Lower leg skin (tissue), 4 donors: Measurements from ENCODE around the gene ZBTB16. TPM values are rescaled to one million over a fixed set of nuclear protein-coding genes. Genes with fewer than 3 reads are reported as not detected.
A peak's percentile ranks its signal among the peaks of the same experiment; 100 is the strongest.

Experiments
- DNase-seq, 2 donors: peaks; one replicate each; pipeline ENCODE4 v3.0.0-alpha.2; 2019; ENCODE audit warnings: low spot score in 2 of 2
- H3K4me3 ChIP-seq: fragments of 200-600 bp; sonication (generic); 2 replicates; pipeline ENCODE4 v1.5.1; 2017; ENCODE audit warnings: mild to moderate bottlenecking, low read depth; ENCODE audit not compliant: poor library complexity, severe bottlenecking
- CTCF ChIP-seq, 3 donors: fragments of 450-650 bp; IDR thresholded peaks; one replicate each; pipeline ENCODE4 v1.5.1; 2016; ENCODE audit warnings: antibody characterized with exemption in 3 of 3, mild to moderate bottlenecking in 3 of 3, moderate library complexity in 2 of 3
- POLR2A ChIP-seq, 2 donors: fragments of 450-650 bp; IDR thresholded peaks; one replicate each; pipeline ENCODE4 v1.6.1; 2016 to 2017; ENCODE audit warnings: antibody characterized with exemption in 2 of 2, mild to moderate bottlenecking in 1 of 2, moderate library complexity in 1 of 2
- WGBS, 2 donors: methylation state at CpG; one replicate each; pipeline ENCODE4 v1.1.5; 2018; 5-methylcytosine and 5-hydroxymethylcytosine counted together
- intact Hi-C: fragments of 100-400 bp; cut with DNase I; formaldehyde crosslinking; loops from one replicate; pipeline ENCODE4 v1.15.0; 2023; ENCODE audit warnings: low total_unique reads
- total RNA-seq, 4 donors: library from RNA; depleted of rRNA; stranded (reverse); fragments of >200 nt; gene quantifications; one replicate each; pipeline ENCODE4 v1.1.0, GENCODE V29; 2016

ZBTB16 gene
- total RNA-seq, 4 donors from 2014 or later: 167 to 369 (median 233) TPM

- intact Hi-C loops: no loop called here
- TF ChIP-seq POLR2A (IDR thresholded peaks at IDR 0.05) (no peak), CTCF (IDR thresholded peaks at IDR 0.05) (no peak)
- 94 to 96% methylated on average over 3 of the region's 3 CpGs for WGBS, 2 donors
- no peak overlapping the region for H3K4me3 ChIP-seq
- DNase-seq: no peak
Measured at GRCh38 chr11:114152162-114152561, 92.7 kb downstream of the ZBTB16 start.

DNA sequence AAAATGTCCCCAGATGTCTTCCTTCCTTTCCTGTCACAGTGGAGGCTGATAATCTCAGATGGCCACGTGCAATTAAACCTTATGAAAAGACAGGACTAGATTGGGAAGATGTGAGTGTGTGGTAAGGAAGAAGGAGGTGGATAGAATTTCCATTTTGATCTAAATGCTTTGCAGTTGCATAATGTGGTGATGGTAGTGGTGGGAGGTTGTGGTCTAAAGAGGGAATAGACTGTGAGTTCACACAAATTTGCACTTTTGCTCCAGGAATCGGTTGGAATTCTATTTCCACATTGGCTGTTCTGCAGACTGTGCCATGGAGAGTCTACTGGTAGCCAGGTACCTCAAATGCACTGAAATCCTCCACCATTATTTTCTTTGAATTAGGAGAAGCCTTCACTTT lies 93.3 kb downstream of the ZBTB16 start:
- H3K4me3 ChIP-seq: no peak overlapping the region
- DNase-seq: no peak
- 57 to 83% methylated on average over 2 of the region's 2 CpGs for WGBS, 2 donors
- no peak for TF ChIP-seq CTCF (IDR thresholded peaks at IDR 0.05)
- intact Hi-C loops: no loop called here

GRCh38 chr11:114153224-114153623 lies 93.7 kb downstream of the ZBTB16 start:
- TF ChIP-seq CTCF (IDR thresholded peaks at IDR 0.05): no peak
- no peak for TF ChIP-seq POLR2A (IDR thresholded peaks at IDR 0.05)
- intact Hi-C loops: no loop called here
- H3K4me3 ChIP-seq: no peak overlapping the region
- no peak for DNase-seq
- 91% methylated on average over 4 of the region's 4 CpGs for WGBS, 2 donors

- intact Hi-C loops: no loop called here
- no peak for TF ChIP-seq POLR2A (IDR thresholded peaks at IDR 0.05)
- TF ChIP-seq CTCF (IDR thresholded peaks at IDR 0.05): no peak
- 45 to 49% methylated on average over 5 of the region's 5 CpGs for WGBS, 2 donors
- DNase-seq: peak in 1 of 2 donors; percentile 89
- no peak overlapping the region for H3K4me3 ChIP-seq
Measured at GRCh38 chr11:114154271-114155047, 94.9 kb downstream of the ZBTB16 start.

DNA sequence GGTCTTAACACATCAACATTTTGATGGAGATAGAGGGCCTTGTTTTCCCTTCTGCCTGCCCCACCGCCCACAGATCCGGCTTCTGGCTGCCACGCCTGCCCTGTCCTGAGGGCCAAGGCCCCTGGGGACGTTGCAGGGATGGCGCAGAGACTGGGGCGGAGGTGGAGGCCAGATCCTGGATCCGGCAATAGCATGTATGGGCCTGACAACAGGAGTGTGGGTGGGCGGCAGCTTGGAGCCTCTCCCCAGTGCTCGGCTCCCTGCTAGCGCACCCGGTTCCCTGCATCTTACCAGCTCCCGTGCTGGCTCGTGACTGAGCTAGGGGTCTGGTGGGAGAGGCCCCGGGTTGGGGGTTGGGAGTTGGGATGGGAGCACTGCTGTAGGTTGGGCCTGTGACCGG lies 95.6 kb downstream of the ZBTB16 start:
- WGBS, 2 donors: 47 to 63% methylated on average over 7 to 15 of the region's 15 CpGs
- DNase-seq: peak in 1 of 2 donors; percentile 47
- intact Hi-C loops: no loop called here
- H3K4me3 ChIP-seq: no peak overlapping the region
- no peak for TF ChIP-seq POLR2A (IDR thresholded peaks at IDR 0.05)
- no peak for TF ChIP-seq CTCF (IDR thresholded peaks at IDR 0.05)

DNA sequence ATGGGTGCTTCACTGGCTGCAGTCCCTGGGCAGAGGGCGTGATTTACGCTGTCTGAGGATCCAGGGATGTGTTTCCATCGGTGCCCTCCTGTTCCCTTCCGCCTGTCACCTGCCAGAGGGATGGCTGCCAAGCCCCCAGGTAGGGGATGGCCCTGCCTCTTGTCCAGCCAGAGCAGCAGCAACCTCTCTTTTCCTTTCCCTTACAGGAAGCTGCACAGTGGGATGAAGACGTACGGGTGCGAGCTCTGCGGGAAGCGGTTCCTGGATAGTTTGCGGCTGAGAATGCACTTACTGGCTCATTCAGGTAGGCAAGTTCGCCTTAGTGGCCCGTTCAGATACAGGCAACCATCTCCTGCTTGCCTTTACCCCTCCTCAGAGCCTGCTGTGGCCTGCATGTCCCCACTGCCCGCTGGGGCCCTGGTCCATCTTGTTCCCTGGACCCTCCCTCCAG lies 96.6 kb downstream of the ZBTB16 start:
- no peak overlapping the region for H3K4me3 ChIP-seq
- TF ChIP-seq POLR2A (IDR thresholded peaks at IDR 0.05) (no peak), CTCF (IDR thresholded peaks at IDR 0.05) (no peak)
- intact Hi-C loops: no loop called here
- 83 to 86% methylated on average over 13 of the region's 13 CpGs for WGBS, 2 donors
- no peak for DNase-seq
